Lung (tissue), 12 donors: ENCODE measurements around the gene UGT3A1. TPM values are rescaled to one million over a fixed set of nuclear protein-coding genes. Genes with fewer than 3 reads are reported as not detected.

Experiments
- ATAC-seq: fragments of 200-7000 bp; cut with Tn5 transposase; one replicate; pipeline ENCODE4 v1.9.1; 2020; ENCODE audit warnings: moderate number of reproducible peaks; ENCODE audit not compliant: insufficient read depth, low FRiP score
- DNase-seq, 3 donors: peaks; one replicate each; pipeline ENCODE4 v3.0.0-alpha.2; 2013 to 2017
- H3K27ac ChIP-seq, 2 donors: one replicate each; pipeline ENCODE4 v1.5.1; 2013; ENCODE audit warnings: mild to moderate bottlenecking in 2 of 2, moderate library complexity in 2 of 2, control low read depth in 1 of 2, inconsistent platforms in 1 of 2, low read depth in 1 of 2, low read length in 1 of 2
- H3K27me3 ChIP-seq, 3 donors: one replicate each; pipeline ENCODE4 v1.5.1; 2013; ENCODE audit warnings: low read length in 2 of 3; ENCODE audit not compliant: control insufficient read depth in 3 of 3, insufficient read depth in 3 of 3
- H3K36me3 ChIP-seq, 4 donors: one replicate each; pipeline ENCODE4 v1.5.1; 2013; ENCODE audit warnings: low read length in 4 of 4, mild to moderate bottlenecking in 1 of 4, moderate library complexity in 1 of 4; ENCODE audit not compliant: control insufficient read depth in 4 of 4, insufficient read depth in 4 of 4
- H3K4me1 ChIP-seq, 5 donors: one replicate each; pipeline ENCODE4 v1.5.1; 2013; ENCODE audit warnings: low read length in 5 of 5, mild to moderate bottlenecking in 2 of 5, moderate library complexity in 1 of 5; ENCODE audit not compliant: control insufficient read depth in 5 of 5, insufficient read depth in 5 of 5
- H3K4me3 ChIP-seq: one replicate; pipeline ENCODE4 v1.5.1; 2013; ENCODE audit warnings: mild to moderate bottlenecking, control low read depth, moderate library complexity
- H3K9ac ChIP-seq, 2 donors: one replicate each; pipeline ENCODE4 v1.5.1; 2013; ENCODE audit warnings: low read length in 2 of 2, control low read depth in 1 of 2; ENCODE audit not compliant: insufficient read depth in 1 of 2
- H3K9me3 ChIP-seq, 4 donors: one replicate each; pipeline ENCODE4 v1.5.1; 2013; ENCODE audit warnings: low read length in 3 of 4, mild to moderate bottlenecking in 1 of 4, moderate library complexity in 1 of 4; ENCODE audit not compliant: control insufficient read depth in 4 of 4, insufficient read depth in 3 of 4
- WGBS, 2 donors: extraction: QIAGEN DNeasy Blood & Tissue Kit; methylation state at CpG; one replicate each; pipeline ENCODE4 v1.1.7; 2013; 5-methylcytosine and 5-hydroxymethylcytosine counted together
- polyA plus RNA-seq, 2 donors: library from polyadenylated mRNA; stranded (reverse); fragments of 200-250 nt; gene quantifications; one replicate each; pipeline ENCODE4 v1.2.1, GENCODE V29; 2013
- total RNA-seq, 2 donors: library from RNA; depleted of rRNA in 1 of 2; stranded (reverse); fragments of >200 nt in 1 of 2; gene quantifications; one replicate each; pipeline ENCODE4 v1.2.1, GENCODE V29; 2014 to 2021
- TF ChIP-seq, protein P1 (sequence below): IDR thresholded peaks from 2 replicates; pipeline ENCODE4 v1.5.1; 2012; ENCODE audit warnings: mild to moderate bottlenecking; ENCODE audit errors: control extremely low read depth, extremely low read depth
- donor health status: control.
- donor health status: control.
- donor health status: Bipolar disorder and iron deficiency.
- donor health status: healthy.
- donor health status: DM: yes; HTN: yes; CAD: no.

The UGT3A1 gene
- total and polyA plus RNA-seq, 4 donors, result not detected

- DNase-seq, result no peak
- Histone ChIP-seq H3K36me3 (no peaks in the 10 kb centered on the region), H3K9me3 (peaks cover 0 to 7% (median 5%) of the 10 kb centered on the region in 4 donors)
Measured at GRCh38 chr5:36007366-36007765, 16.2 kb upstream of the UGT3A1 start.

DNA sequence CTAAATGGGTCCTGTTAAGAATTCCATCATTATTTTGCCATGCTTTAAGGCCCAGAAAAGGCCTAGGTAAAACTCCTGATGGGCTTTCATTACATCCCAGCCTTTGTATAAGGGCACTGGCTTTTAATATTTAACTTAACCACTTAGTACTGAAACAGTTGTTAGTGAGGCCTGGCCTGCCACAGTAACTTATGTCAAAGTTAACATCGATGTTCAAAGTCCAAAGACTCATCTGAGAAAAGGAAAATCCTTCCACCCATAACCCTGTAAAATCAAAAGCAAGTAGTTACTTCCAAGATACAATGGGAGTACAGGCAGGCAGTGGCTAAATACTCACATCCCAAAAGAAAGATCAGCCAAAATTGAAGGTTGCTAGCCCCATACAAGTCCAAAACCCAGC is 15.0 kb upstream of the UGT3A1 start:
- TF ChIP-seq, protein P1, sequence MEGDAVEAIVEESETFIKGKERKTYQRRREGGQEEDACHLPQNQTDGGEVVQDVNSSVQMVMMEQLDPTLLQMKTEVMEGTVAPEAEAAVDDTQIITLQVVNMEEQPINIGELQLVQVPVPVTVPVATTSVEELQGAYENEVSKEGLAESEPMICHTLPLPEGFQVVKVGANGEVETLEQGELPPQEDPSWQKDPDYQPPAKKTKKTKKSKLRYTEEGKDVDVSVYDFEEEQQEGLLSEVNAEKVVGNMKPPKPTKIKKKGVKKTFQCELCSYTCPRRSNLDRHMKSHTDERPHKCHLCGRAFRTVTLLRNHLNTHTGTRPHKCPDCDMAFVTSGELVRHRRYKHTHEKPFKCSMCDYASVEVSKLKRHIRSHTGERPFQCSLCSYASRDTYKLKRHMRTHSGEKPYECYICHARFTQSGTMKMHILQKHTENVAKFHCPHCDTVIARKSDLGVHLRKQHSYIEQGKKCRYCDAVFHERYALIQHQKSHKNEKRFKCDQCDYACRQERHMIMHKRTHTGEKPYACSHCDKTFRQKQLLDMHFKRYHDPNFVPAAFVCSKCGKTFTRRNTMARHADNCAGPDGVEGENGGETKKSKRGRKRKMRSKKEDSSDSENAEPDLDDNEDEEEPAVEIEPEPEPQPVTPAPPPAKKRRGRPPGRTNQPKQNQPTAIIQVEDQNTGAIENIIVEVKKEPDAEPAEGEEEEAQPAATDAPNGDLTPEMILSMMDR, result no peak
- Histone ChIP-seq H3K4me1 (no peaks in the 10 kb centered on the region), H3K9me3 (peaks cover 0 to 7% (median 3%) of the 10 kb centered on the region in 4 donors), H3K27me3 (no peaks in the 10 kb centered on the region), H3K27ac (no peak overlapping the region), H3K36me3 (no peaks in the 10 kb centered on the region), H3K9ac (no peak overlapping the region), H3K4me3 (no peak overlapping the region)
- DNase-seq (no peak), ATAC-seq (no peak)
- WGBS, 2 donors, result 65 to 81% methylated on average over 1 of the region's 1 CpG

More at GRCh38 chr5:36007366-36007765, 16.2 kb upstream of the UGT3A1 start:
- no peaks in the 10 kb centered on the region for H3K27me3 ChIP-seq
- H3K4me3 ChIP-seq, result no peak overlapping the region
- no peaks in the 10 kb centered on the region for H3K4me1 ChIP-seq
- H3K9ac ChIP-seq, result no peak overlapping the region
- TF ChIP-seq, protein P1, result no peak
- ATAC-seq, result no peak
- H3K27ac ChIP-seq, result no peak overlapping the region

DNA sequence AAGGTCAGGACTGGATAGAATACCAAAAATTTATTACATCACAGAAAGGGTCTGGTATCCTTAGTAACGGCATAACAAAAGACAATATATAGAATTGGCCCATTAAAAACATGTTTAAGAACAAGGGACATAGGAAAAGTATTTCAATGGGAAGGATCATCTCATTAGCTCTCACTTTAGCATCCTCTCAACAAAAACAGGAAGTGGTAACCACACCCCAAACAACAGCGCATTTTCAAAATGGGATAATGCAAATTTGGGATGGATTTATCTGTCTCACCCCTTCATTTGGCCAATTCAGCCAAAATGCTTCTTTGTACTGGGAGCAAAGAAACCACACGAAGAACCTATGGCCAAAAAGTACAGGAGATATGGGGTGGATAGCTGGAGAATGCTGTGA is 9.8 kb upstream of the UGT3A1 start:
- no peaks in the 10 kb centered on the region for H3K27me3 ChIP-seq
- no peaks in the 10 kb centered on the region for H3K4me1 ChIP-seq
- DNase-seq (no peak), ATAC-seq (no peak)
- H3K4me3 ChIP-seq, result no peak overlapping the region
- no peak overlapping the region for H3K27ac ChIP-seq
- H3K36me3 ChIP-seq, result no peaks in the 10 kb centered on the region
- WGBS, 2 donors, result 85 to 93% methylated on average over 3 of the region's 3 CpGs
- no peak overlapping the region for H3K9ac ChIP-seq
- no peaks in the 10 kb centered on the region for H3K9me3 ChIP-seq
- TF ChIP-seq, protein P1, result no peak

GRCh38 chr5:35999547-35999946 is 8.4 kb upstream of the UGT3A1 start:
- no peaks in the 10 kb centered on the region for H3K9me3 ChIP-seq
- H3K4me1 ChIP-seq, result no peaks in the 10 kb centered on the region
- H3K9ac ChIP-seq, result no peak overlapping the region
- no peaks in the 10 kb centered on the region for H3K36me3 ChIP-seq
- TF ChIP-seq, protein P1, result no peak
- DNase-seq (no peak), ATAC-seq (no peak)
- H3K27me3 ChIP-seq, result no peaks in the 10 kb centered on the region
- WGBS, 2 donors, result 60 to 87% methylated on average over 1 of the region's 1 CpG
- no peak overlapping the region for H3K27ac ChIP-seq
- H3K4me3 ChIP-seq, result no peak overlapping the region
